GM10266 (cell line): ENCODE data around the gene FCRL1.

ENCODE experiments used
- DNase-seq: peaks from one replicate; pipeline ENCODE4 v3.0.0; 2012; ENCODE audit errors: extremely low spot score
- CTCF ChIP-seq: IDR thresholded peaks from 2 replicates; pipeline ENCODE4 v1.5.1; 2012; ENCODE audit warnings: mild to moderate bottlenecking, low read depth; ENCODE audit not compliant: control insufficient read depth, insufficient read depth; ENCODE audit errors: missing control alignments

FCRL1 gene

GRCh38 chr1:157844089-157844830, 24.3 kb upstream of the FCRL1 start:
- TF ChIP-seq CTCF = no peak
- DNase-seq = no peak

- no peak for TF ChIP-seq CTCF
- DNase-seq = no peak
Measured at GRCh38 chr1:157842939-157843338, 23.0 kb upstream of the FCRL1 start.

GRCh38 chr1:157841708-157842107, 21.8 kb upstream of the FCRL1 start, which contains the start of gene CD5L:
Gene CD5L, minus strand, starts transcription at chr1:157841808. Its CDS starts 107 bp downstream, at chr1:157841701.
- no peak for TF ChIP-seq CTCF
- no peak for DNase-seq

- DNase-seq = no peak
- TF ChIP-seq CTCF = no peak
Measured at GRCh38 chr1:157838966-157839365, 19.0 kb upstream of the FCRL1 start.

- no peak for DNase-seq
- TF ChIP-seq CTCF = no peak
Measured at GRCh38 chr1:157834430-157834829, 14.5 kb upstream of the FCRL1 start.

- TF ChIP-seq CTCF = no peak
- no peak for DNase-seq
Measured at GRCh38 chr1:157833145-157833544, 13.2 kb upstream of the FCRL1 start.

GRCh38 chr1:157831968-157832626, 12.2 kb upstream of the FCRL1 start:
- TF ChIP-seq CTCF = no peak
- DNase-seq = no peak
